A673 (cell line): Measurements from ENCODE around the gene TACR3.

Source experiments
- EZH2 ChIP-seq: fragments of 200-600 bp; sonication (generic); IDR thresholded peaks from 2 replicates; pipeline ENCODE4 v1.6.1; 2017; ENCODE audit warnings: borderline replicate concordance, low read depth, mild to moderate bottlenecking, mixed read lengths, antibody characterized with exemption, low read length; ENCODE audit not compliant: poor library complexity, severe bottlenecking
- TF ChIP-seq, protein P1 (sequence below): fragments of 300-800, 200-600 bp; sonication (generic); conservative IDR thresholded peaks from 2 replicates; pipeline ENCODE4 v1.5.1; 2017; ENCODE audit warnings: low read depth, mild to moderate bottlenecking, antibody characterized with exemption, low read length, moderate library complexity, mixed read lengths

- TF ChIP-seq, protein P1, sequence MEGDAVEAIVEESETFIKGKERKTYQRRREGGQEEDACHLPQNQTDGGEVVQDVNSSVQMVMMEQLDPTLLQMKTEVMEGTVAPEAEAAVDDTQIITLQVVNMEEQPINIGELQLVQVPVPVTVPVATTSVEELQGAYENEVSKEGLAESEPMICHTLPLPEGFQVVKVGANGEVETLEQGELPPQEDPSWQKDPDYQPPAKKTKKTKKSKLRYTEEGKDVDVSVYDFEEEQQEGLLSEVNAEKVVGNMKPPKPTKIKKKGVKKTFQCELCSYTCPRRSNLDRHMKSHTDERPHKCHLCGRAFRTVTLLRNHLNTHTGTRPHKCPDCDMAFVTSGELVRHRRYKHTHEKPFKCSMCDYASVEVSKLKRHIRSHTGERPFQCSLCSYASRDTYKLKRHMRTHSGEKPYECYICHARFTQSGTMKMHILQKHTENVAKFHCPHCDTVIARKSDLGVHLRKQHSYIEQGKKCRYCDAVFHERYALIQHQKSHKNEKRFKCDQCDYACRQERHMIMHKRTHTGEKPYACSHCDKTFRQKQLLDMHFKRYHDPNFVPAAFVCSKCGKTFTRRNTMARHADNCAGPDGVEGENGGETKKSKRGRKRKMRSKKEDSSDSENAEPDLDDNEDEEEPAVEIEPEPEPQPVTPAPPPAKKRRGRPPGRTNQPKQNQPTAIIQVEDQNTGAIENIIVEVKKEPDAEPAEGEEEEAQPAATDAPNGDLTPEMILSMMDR, result no peak
- no peak for TF ChIP-seq EZH2
These were observed 34.3 kb upstream of the TACR3 start for GRCh38 chr4:103753868-103754653.
